OCI-LY7 (cell line): ENCODE measurements around the gene FAM186B.

ENCODE experiments used
- CTCF ChIP-seq: fragments of 200-600 bp; sonication (generic); conservative IDR thresholded peaks from 2 replicates; pipeline ENCODE4 v1.5.1; 2014; ENCODE audit warnings: mild to moderate bottlenecking, antibody characterized with exemption, low read length, moderate library complexity, mixed read lengths
- EZH2phosphoT487 ChIP-seq: fragments of 200-600 bp; sonication (generic); IDR thresholded peaks from 2 replicates; pipeline ENCODE4 v1.6.1; 2018; ENCODE audit warnings: low read depth, borderline replicate concordance, mild to moderate bottlenecking, mixed run types, antibody characterized with exemption, low read length, moderate library complexity, mixed read lengths

GRCh38 chr12:49635656-49636055 lies 30.2 kb upstream of the FAM186B start:
- TF ChIP-seq CTCF (no peak), EZH2phosphoT487 (no peak)
